Ishikawa (cell line): Measurements from ENCODE around the gene CORO2B.

ENCODE experiments used
- EGR1 ChIP-seq: IDR thresholded peaks from 2 replicates; pipeline ENCODE4 v1.6.1; 2012
- RAD21 ChIP-seq: IDR thresholded peaks from 2 replicates; pipeline ENCODE4 v1.6.1; 2012; ENCODE audit warnings: low read depth
- YY1 ChIP-seq: IDR thresholded peaks from 2 replicates; pipeline ENCODE4 v1.6.1; 2012; ENCODE audit warnings: low read depth

DNA sequence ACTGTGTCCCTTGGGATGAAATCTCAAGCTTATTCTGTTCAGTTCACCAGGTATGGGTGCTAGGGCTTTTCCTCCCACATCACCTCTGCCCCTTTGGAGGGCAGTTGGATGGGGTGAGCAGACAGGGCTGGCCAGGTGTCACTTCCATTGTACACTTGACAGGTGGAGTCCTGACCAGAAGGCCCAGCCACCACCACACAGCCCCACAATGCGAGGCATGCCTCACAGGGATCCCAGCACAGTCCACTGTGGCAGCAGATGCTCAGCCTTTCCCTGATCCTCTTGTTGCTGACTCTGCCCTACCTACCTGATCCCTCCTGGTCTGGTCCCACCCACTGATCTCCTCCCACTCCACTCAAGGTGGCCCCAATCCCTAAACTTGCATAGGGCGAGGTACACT lies 153.7 kb downstream of the CORO2B start:
- TF ChIP-seq YY1 (no peak), EGR1 (no peak), RAD21 (no peak)
